ENCODE data around the gene NT5C. TPM values are rescaled to one million over a fixed set of nuclear protein-coding genes. Genes with fewer than 3 reads are reported as not detected.
A peak's percentile ranks its signal among the peaks of the same experiment; 100 is the strongest.
"Not testable (repeated sequence)": the region's sequence is repeated elsewhere in the genome, so short reads cannot be mapped to it uniquely, and the experiment has no call there.

Gene NT5C
- total RNA-seq, 1 experiment from 2014 or later: 115 TPM

GRCh38 chr17:75164606-75165005 is 33.1 kb upstream of the NT5C start:
- CTCF ChIA-PET: interaction anchor here (0.7 kb wide), 1 partner anchor 12 kb away, joined by 4 read pairs; no protein-coding TSS in a partner anchor
- BruUV-seq (replicated peaks); H2AFZ ChIP-seq (ENCODE audit: low read depth, low read length, poor library complexity, severe bottlenecking); H3K9ac ChIP-seq (ENCODE audit: low read length); H3K9me2 ChIP-seq (ENCODE audit: insufficient read depth); H3K4me2 ChIP-seq (ENCODE audit: low read length); DNase-seq (ENCODE audit: low read depth, low spot score); H3K4me3 ChIP-seq (replicated peaks in 1 of 2; ENCODE audit: low read depth in 1 of 2, low read length in 2 of 2); ATAC-seq; intact Hi-C loops (cut with micrococcal nuclease); H3K9me3 ChIP-seq (ENCODE audit: control insufficient read depth in 1 of 2, insufficient read depth in 1 of 2, low read depth in 1 of 2, low read length in 2 of 2); RAD21 ChIA-PET (ENCODE audit: low non-redundant PET in 1 of 2, low total read pairs in 2 of 2, uncharacterized antibody in 2 of 2, unreplicated experiment in 2 of 2); H4K20me1 ChIP-seq (ENCODE audit: insufficient read depth); H3K27me3 ChIP-seq (ENCODE audit: insufficient read depth, low read length); H3K4me1 ChIP-seq (ENCODE audit: control insufficient read depth in 1 of 2, insufficient read depth in 2 of 2, low read length in 2 of 2): not testable (repeated sequence)
- Histone ChIP-seq H3K79me2 (ENCODE audit: insufficient read depth, low read length) (peaks cover 35% of the 10 kb centered on the region), H3K27ac (ENCODE audit: low read depth, low read length) (0 out of 2 replicates have a peak overlapping the region, but pooled peaks have one; percentile 29), H3K36me3 (ENCODE audit: control insufficient read depth in 1 of 2, insufficient read depth in 2 of 2, low read length in 2 of 2) (peaks cover 27 to 39% of the 10 kb centered on the region in 2 experiments)
- POLR2A ChIA-PET: interaction anchor here (1.1 kb wide), 1 partner anchor 40 kb away, joined by 4 read pairs; no protein-coding TSS in a partner anchor

- Histone ChIP-seq H2AFZ (ENCODE audit: low read depth, low read length, poor library complexity, severe bottlenecking) (no peak overlapping the region), H3K4me3 (replicated peaks in 1 of 2; ENCODE audit: low read depth in 1 of 2, low read length in 2 of 2) (no peak overlapping the region), H3K4me2 (ENCODE audit: low read length) (no peak overlapping the region), H3K9me3 (ENCODE audit: control insufficient read depth in 1 of 2, insufficient read depth in 1 of 2, low read depth in 1 of 2, low read length in 2 of 2) (no peaks in the 10 kb centered on the region), H3K9me2 (ENCODE audit: insufficient read depth) (no peaks in the 10 kb centered on the region), H3K27me3 (ENCODE audit: insufficient read depth, low read length) (no peaks in the 10 kb centered on the region), H3K9ac (ENCODE audit: low read length) (no peak overlapping the region), H4K20me1 (ENCODE audit: insufficient read depth) (no peaks in the 10 kb centered on the region; the same call in 1 of the 2 replicates), H3K36me3 (ENCODE audit: control insufficient read depth in 1 of 2, insufficient read depth in 2 of 2, low read length in 2 of 2) (peaks cover 18 to 27% of the 10 kb centered on the region in 2 experiments), H3K27ac (ENCODE audit: low read depth, low read length) (no peak overlapping the region), H3K79me2 (ENCODE audit: insufficient read depth, low read length) (peaks cover 21% of the 10 kb centered on the region), H3K4me1 (ENCODE audit: control insufficient read depth in 1 of 2, insufficient read depth in 2 of 2, low read length in 2 of 2) (peaks cover 17 to 22% of the 10 kb centered on the region in 2 experiments)
- DNase-seq (ENCODE audit: low read depth, low spot score) (no peak), ATAC-seq (no peak)
- TF ChIP-seq SRF (IDR thresholded peaks at IDR 0.05; ENCODE audit: low read depth): no peak
- TF ChIP-seq ELF1 (IDR thresholded peaks at IDR 0.05; ENCODE audit: borderline replicate concordance, low read depth): no peak
- no peak for TF ChIP-seq CBX3 (IDR thresholded peaks at IDR 0.05; ENCODE audit: low read depth)
- no peak for TF ChIP-seq POLR2AphosphoS5 (IDR thresholded peaks at IDR 0.05; ENCODE audit: low read depth, low read length)
- ChIA-PET RAD21 (ENCODE audit: low non-redundant PET in 1 of 2, low total read pairs in 2 of 2, uncharacterized antibody in 2 of 2, unreplicated experiment in 2 of 2) (no interaction called here), CTCF (interaction anchor here (1.2 kb wide), 1 partner anchor 9 kb away, joined by 5 read pairs; no protein-coding TSS in a partner anchor), POLR2A (interaction anchor here (0.7 to 1.7 kb wide), 5 partner anchors 9 to 103 kb away, joined by 3 to 7 read pairs (median 4); partner anchors contain the start of gene JPT1)
- BruUV-seq (replicated peaks): no TSS peak
- intact Hi-C loops (cut with micrococcal nuclease): no loop called here
Observed at GRCh38 chr17:75163074-75163473, 31.5 kb upstream of the NT5C start.

All from HCT116 (cell line).